GM18861 (cell line): ENCODE data around the gene FNBP1.
"Not testable (repeated sequence)": the region's sequence is repeated elsewhere in the genome, so short reads cannot be mapped to it uniquely, and the experiment has no call there.

Experiments used
- ATAC-seq: cut with Tn5 transposase; IDR thresholded peaks from one replicate; pipeline ENCODE4 v1.9.1; 2021; ENCODE audit not compliant: unreplicated experiment

FNBP1 gene

DNA sequence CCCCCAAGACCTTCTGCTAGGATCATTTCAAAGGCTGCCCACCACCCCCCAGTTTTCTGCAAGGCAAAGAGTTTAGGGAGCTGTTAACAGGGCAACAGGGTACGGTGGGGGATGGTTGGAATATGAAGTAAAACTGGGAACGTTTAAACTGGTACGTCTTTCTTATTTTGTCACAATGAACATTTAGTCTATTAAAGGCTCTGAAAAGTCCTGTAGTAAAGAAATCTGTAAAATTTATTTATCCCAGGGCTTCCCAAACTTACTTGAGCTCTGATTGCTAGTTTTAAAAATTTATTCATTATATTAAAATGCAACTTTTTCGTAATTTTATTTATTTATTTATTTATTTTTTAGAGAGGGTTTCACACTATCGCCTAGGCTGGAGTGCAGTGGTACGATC, 145.7 kb downstream of the FNBP1 start:
- no peak for ATAC-seq

- no peak for ATAC-seq
Measured at GRCh38 chr9:129895376-129896268, 147.4 kb downstream of the FNBP1 start.

- no peak for ATAC-seq
Measured at GRCh38 chr9:129894120-129894823, 148.7 kb downstream of the FNBP1 start.

DNA sequence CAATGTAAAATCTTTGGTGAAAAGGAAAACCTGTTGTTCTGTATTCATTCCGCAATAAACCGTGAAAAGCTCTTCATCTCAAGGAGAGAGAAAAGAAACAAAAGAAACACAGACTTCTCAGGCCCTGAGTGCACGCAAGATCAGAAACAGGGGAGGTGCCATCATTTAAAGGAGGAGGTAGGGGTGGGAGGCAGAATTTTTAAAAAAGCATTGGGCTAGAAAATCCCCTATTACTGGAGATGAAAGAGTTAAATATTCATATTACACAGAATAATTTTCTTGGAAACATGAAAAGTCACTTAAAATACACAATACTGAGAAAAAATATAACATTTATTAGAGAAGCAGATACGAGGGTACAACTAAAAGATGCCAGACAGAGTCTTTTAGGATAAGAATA, 151.4 kb downstream of the FNBP1 start:
- ATAC-seq = no peak

GRCh38 chr9:129890718-129891299, 152.2 kb downstream of the FNBP1 start:
- ATAC-seq = not testable (repeated sequence)

GRCh38 chr9:129889941-129890717, 152.9 kb downstream of the FNBP1 start:
- no peak for ATAC-seq

DNA sequence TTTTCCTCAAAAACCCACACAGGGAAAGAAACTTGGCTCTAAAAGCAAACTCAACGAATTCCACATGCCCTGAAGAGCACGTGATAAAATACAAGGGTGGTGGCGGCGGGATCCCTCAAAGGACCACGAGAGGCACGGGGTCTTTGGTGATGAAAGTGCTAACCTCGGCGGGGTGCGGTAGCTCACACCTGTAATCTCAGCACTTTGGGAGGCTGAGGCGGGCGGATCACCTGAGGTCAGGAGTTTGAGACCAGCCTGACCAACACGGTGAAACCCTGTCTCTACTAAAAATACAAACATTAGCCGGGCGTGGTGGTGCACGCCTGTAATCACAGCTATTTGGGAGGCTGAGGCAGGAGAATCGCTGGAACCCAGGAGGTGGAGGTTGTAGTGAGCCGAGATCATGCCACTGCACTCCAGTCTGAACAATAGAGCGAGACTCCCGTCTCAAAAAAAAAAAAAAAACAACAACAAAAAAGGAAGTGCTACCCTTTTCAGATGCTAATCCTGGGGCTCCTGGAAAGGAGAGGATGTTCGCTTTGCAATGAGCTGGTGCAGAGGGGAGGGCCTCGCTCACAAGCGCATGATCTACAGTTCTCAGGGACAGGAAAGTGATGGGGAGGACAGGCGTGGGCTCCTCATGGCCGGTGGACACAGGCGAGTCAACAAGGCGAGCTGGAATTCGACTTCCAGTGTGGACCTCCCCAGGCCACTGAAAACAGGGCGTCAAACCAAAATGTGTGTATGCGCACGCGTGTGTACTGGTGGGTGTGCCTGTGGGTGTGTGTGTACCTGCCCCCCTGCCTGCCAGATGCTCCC, 153.7 kb downstream of the FNBP1 start:
- no peak for ATAC-seq

DNA sequence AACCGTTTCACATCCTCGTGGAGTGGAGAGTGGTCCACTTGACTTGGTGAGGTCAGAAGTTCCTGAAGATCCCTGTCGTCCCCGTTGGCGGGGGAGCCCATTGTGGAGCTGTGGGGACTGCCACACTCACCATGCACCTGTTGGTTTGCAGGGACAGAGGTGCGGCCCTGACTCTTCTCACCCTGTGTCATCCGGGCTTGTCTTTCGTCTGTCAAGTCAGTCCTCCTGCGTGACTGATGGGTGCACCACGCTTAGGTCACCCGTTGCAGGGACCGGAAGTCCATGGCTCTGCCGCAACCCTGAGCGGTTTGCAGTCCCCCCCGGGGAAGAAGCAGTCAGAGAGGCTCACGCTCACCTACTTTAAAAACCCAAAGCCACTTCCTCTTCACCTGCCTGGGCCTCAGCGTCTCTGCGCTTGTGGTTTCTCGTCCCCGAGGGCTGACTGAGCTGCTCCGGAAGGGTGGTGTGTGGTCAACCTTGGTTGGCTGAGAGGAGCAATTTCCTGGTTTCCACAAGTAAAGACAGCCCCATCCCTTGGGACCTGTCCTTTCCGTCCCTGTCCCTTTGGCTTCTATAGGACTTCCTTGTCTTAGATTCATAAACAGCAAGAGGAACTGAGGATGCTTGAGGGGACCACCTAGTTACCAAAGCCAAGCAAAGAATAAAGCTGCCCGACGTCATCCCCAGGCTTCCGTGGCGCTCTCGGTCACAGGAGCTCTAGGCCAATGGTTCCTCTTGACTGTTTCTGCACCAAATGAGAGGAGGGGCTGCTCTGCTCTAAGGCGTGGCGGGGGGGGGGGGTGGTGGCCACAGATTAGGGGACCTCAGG, 154.5 kb downstream of the FNBP1 start:
- peak; percentile 40 for ATAC-seq

- ATAC-seq = no peak
Measured at GRCh38 chr9:129887334-129888292, 155.4 kb downstream of the FNBP1 start.

DNA sequence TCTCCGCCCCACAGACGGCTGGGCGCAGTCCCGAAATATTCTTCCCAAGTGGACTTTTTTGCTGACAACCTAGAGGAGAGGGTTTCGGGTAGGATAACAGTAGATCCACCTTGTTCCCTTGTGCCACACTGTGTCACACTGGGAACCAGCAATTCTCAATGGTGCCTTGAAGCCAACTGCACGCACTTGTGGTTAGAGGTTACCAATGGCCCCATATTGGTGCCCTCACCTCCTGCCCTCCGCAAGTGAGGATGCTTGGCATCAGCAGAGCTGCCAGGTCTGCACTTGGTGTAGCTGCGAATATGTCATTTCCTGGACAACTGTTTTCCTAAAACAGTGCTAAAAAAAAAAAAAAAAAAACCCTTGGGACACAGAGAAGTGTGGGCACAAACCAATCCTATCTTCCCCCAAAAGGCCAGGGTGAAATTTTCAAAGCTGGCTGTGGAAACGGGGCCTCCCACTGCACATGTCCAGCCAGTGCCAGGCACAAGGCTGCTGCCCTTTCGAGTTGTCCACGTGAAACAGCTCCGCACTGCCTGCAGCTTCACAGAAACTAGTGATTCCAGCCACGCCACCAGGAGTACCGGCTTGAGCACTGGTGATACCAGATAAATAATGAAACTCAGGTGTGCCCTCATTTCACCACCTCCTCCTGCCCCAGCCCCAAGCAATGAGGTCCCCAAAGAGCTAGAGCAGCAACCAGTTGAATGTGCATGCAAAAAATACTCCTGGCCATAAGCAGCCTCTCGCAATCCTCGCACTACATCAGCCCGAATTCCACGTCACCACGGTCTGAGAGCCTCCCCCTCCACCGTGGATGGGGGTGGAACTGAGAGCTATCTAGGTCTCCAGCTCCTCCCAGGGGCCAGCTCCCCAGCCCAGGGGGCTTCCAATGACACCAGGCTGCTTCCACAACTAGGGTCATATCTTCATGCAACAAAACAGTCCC, 156.5 kb downstream of the FNBP1 start:
- no peak for ATAC-seq

GRCh38 chr9:129885670-129886106, 157.3 kb downstream of the FNBP1 start:
- ATAC-seq = no peak

- ATAC-seq = no peak
Measured at GRCh38 chr9:129885018-129885669, 157.8 kb downstream of the FNBP1 start.

DNA sequence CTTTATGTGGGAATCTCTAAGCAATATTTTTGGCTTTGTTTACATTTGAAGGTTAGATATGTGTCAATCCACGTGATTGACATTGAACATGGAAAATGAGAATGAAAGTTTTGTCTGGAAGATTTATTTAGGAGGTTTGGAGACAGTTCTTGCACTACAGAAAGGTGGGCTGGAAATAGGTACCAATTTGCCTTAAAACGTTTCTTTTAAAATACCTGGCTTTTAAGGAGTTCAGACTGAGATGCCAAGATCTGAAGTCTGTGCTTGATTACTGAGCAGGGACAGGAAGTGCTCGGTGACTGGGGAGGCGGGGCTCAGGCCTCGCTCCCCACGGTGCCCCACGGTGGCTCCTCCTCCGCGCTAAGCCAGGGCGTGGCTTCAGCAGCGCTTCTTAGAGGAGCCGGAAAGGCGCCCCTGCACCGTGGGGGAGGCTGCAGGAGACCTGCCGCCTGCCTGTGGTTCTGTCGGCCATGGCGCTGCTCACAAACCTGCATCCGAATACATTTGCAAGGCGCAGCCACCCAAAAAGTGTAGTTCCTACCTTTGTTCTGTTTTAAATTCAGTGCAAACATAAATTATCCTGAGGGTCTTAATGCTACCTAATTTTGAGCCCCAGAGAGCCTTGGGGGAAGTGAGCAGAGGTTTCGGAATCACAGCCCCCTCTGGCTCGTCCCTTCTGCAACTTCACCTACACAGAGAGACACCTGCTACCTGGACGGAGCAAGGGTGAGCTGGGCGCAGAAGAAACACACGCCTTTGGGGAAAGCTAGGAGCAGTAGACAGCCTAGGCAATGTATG, 158.6 kb downstream of the FNBP1 start:
- peak; percentile 28 for ATAC-seq

- no peak for ATAC-seq
Measured at GRCh38 chr9:129881547-129882324, 161.3 kb downstream of the FNBP1 start.
